HG03097 (cell line): ENCODE measurements around the gene CDKN1A.
A peak's percentile ranks its signal among the peaks of the same experiment; 100 is the strongest.

ENCODE experiments used
- ATAC-seq: cut with Tn5 transposase; IDR thresholded peaks from one replicate; pipeline ENCODE4 v1.9.1; 2021; ENCODE audit not compliant: unreplicated experiment, low FRiP score

Gene CDKN1A

GRCh38 chr6:36677059-36677749 is 1.3 kb upstream of the CDKN1A start:
- ATAC-seq = no peak

- no peak for ATAC-seq
Measured at GRCh38 chr6:36677753-36678487, 594 bp upstream of the CDKN1A start.

GRCh38 chr6:36679043-36679833 is 724 bp downstream of the CDKN1A start:
- ATAC-seq = no peak

DNA sequence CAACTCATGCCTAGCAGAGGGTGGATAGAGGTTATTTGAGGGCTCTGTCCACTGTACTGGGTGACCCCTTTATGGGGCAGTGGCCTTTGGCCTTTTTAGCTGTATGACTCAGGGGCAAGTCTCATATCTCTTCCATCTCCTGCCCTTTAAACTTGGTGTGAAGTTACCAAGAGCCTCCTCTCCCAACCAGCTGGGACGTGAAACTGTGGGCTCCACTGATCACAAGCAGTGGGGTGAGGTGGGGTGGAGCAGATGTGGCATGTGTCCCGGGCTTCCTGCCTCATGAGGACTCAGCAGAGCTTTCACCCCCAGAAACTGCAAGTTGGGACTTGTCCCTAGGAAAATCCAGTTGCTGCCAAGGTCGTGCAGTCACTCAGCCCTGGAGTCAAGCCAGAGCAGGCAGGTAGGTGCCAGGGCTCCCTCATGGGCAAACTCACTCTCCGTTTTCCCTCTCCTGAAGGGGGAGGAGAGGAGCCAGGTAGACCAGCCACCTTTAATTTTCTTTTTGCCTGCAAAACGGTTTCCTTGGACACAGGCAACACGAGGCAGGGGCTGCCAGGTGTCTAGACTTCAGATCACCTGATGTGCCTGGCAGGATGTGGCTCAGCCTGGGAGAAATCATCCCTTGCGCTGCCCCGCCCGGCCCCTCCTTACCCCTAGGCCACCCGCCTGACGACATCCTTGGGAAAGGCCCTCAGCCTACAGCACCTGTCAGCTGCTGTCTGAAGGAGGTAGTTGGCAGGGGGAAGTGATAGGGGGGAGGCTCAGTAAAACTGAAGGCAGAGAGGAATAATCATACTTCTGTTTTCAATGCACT is 4.0 kb downstream of the CDKN1A start:
- no peak for ATAC-seq

DNA sequence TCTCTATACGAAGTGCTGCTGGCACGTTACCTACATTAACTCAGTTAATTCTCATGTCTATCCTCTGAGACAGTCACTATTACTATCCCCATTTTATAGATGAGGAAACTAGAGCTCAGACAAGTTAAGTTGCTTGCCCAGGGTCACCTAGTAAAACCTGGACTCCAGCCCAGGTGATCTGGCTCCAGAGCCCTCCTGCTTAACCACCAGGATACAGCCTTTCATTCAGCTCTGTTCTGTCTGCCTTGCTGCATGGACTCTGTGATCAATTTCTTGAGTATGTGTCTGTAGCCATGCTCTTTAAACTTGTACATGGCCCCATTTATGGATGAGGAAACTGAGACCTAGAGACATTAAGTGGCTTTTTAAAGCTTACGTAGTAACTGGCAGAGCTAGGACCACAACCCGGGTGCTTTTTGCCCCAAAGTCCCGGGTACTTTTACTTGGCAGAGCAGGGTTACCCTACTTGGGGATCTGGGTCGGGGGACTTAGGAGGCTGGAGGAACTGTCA is 4.7 kb downstream of the CDKN1A start:
- ATAC-seq = no peak

DNA sequence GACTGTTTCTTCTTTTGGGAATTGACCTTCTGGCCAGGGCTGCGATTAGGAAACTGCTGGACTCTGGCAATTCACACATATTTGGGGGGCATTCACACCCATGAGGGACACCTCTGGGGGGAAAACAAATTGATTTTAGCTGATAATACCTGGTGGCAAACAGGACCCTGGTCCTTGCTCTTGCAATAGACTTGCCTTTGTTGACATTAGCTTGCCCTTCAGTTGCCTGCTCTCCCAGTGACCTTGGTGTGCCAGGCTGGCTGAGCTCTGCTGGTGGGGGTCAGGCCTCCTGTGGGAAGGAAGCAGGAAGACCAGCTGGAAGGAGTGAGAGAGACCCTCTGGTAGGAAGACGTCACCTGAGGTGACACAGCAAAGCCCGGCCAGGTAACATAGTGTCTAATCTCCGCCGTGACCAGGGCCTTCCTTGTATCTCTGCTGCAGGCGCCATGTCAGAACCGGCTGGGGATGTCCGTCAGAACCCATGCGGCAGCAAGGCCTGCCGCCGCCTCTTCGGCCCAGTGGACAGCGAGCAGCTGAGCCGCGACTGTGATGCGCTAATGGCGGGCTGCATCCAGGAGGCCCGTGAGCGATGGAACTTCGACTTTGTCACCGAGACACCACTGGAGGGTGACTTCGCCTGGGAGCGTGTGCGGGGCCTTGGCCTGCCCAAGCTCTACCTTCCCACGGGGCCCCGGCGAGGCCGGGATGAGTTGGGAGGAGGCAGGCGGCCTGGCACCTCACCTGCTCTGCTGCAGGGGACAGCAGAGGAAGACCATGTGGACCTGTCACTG is 5.3 kb downstream of the CDKN1A start:
- no peak for ATAC-seq

DNA sequence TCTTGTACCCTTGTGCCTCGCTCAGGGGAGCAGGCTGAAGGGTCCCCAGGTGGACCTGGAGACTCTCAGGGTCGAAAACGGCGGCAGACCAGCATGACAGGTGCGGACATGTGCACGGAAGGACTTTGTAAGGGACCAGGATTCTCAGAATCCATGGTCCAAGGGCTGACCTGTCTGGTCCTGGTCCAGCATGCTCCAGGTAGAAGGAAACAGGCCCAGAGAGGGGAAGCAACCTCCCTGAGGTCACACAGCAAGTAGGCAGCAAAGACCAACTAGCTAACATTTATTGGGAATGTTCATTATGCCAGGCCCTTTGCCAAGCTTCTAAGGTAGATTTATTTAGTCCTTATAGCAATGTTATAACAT is 5.9 kb downstream of the CDKN1A start:
- no peak for ATAC-seq

DNA sequence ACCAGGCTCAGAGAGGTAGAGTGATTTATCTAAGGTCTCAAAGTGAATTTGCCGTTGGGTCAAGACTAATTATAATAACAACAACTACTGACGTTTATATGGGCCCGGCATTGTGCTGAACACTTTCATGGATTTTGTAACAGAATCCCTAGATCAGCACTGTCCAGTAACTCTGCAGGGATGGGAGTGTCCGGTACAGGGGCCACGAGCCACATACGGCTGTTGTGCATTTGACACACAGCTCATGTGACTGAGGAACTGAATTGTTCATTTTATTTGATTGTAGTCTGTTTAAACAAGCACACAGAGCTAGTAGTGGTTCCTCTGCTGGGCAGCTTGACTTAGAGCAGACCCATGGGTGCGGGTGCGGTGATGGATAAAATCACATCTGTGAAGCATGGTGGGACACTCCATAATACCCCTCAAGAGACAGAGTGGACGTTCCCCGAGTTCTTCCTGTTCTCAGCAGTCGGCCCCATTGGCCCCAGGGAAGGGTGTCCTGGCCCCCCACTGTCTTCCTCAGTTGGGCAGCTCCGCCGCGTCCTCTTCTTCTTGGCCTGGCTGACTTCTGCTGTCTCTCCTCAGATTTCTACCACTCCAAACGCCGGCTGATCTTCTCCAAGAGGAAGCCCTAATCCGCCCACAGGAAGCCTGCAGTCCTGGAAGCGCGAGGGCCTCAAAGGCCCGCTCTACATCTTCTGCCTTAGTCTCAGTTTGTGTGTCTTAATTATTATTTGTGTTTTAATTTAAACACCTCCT is 6.8 kb downstream of the CDKN1A start:
- ATAC-seq = no peak

DNA sequence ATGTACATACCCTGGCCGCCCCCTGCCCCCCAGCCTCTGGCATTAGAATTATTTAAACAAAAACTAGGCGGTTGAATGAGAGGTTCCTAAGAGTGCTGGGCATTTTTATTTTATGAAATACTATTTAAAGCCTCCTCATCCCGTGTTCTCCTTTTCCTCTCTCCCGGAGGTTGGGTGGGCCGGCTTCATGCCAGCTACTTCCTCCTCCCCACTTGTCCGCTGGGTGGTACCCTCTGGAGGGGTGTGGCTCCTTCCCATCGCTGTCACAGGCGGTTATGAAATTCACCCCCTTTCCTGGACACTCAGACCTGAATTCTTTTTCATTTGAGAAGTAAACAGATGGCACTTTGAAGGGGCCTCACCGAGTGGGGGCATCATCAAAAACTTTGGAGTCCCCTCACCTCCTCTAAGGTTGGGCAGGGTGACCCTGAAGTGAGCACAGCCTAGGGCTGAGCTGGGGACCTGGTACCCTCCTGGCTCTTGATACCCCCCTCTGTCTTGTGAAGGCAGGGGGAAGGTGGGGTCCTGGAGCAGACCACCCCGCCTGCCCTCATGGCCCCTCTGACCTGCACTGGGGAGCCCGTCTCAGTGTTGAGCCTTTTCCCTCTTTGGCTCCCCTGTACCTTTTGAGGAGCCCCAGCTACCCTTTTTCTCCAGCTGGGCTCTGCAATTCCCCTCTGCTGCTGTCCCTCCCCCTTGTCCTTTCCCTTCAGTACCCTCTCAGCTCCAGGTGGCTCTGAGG is 7.6 kb downstream of the CDKN1A start:
- no peak for ATAC-seq

DNA sequence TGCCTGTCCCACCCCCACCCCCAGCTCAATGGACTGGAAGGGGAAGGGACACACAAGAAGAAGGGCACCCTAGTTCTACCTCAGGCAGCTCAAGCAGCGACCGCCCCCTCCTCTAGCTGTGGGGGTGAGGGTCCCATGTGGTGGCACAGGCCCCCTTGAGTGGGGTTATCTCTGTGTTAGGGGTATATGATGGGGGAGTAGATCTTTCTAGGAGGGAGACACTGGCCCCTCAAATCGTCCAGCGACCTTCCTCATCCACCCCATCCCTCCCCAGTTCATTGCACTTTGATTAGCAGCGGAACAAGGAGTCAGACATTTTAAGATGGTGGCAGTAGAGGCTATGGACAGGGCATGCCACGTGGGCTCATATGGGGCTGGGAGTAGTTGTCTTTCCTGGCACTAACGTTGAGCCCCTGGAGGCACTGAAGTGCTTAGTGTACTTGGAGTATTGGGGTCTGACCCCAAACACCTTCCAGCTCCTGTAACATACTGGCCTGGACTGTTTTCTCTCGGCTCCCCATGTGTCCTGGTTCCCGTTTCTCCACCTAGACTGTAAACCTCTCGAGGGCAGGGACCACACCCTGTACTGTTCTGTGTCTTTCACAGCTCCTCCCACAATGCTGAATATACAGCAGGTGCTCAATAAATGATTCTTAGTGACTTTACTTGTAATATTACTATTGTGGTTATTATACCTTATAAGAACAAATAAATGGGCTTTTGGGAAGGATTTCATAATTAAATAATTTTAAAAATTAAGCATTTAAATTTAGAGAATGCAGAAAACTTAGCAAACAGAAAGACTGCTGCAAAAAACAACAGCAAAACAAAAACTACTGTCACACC is 8.4 kb downstream of the CDKN1A start:
- no peak for ATAC-seq

GRCh38 chr6:36688063-36688738 is 9.7 kb downstream of the CDKN1A start:
- ATAC-seq = no peak

GRCh38 chr6:36688739-36689075 is 10.2 kb downstream of the CDKN1A start:
- ATAC-seq = no peak

GRCh38 chr6:36691011-36691410 is 12.5 kb downstream of the CDKN1A start:
- no peak for ATAC-seq

DNA sequence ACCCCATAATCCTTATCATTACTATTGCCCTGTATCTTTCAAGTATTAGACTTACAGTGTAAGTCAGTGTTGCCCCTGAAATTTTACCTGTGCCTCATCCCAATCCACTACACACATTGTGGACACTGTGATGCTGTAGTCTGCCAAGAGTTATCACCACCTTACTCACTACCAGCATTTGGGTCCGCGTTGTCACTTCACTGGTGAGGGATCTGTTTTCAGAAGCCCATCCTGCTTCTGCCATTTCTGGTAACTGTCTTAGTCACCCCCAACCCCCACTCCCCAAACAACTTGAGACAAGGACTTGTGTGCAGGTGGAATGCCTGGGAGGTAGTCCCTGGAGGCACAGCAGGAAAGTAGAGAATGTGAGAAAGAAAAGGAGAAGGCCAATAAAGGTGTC is 13.1 kb downstream of the CDKN1A start:
- no peak for ATAC-seq

DNA sequence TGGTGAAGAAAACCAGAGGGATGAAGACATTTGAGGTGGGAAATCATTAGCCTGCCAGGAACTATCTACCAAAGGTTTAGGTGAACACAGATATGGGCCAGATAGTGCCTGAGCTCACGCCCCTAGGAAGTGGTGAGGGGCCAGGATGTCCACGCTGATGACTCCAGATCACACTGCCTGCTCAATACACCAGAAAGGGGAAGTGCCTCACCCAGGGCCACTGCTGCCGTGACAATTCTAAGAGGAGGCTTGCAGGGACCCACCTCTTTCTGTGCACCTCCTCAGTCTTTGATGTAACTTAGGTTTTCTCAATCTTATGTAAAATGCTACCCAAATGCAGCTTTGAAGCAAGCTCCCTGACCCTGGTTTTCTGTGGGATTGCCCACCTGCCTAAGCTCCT is 13.7 kb downstream of the CDKN1A start:
- peak; percentile 50 for ATAC-seq

- ATAC-seq = no peak
Measured at GRCh38 chr6:36692861-36693702, 14.6 kb downstream of the CDKN1A start.
